Calu3 (cell line): Measurements from ENCODE around the gene PPP1R14B. TPM values are rescaled to one million over a fixed set of nuclear protein-coding genes. Genes with fewer than 3 reads are reported as not detected.

ENCODE experiments used
- BruUV-seq: library from RNA; stranded (reverse); fragments of 400-500 nt; replicated peaks from 2 replicates; lab custom pipeline; 2021; lab: Mats Ljungman, UMichigan
- CTCF ChIA-PET: fragments of 300-600 bp; sonication (Branson Sonifier 250); formaldehyde crosslinking; loops from one replicate; lab custom pipeline; 2022; ENCODE audit warnings: antibody characterized with exemption; lab: Charles Lee
- DNase-seq: peaks from one replicate; pipeline ENCODE4 v3.0.0; 2022
- H3K27ac Mint-ChIP-seq: one replicate; pipeline ENCODE4 v1.8.0; 2022; ENCODE audit warnings: mixed read lengths; ENCODE audit not compliant: unreplicated experiment
- H3K27me3 Mint-ChIP-seq: one replicate; pipeline ENCODE4 v1.8.0; 2022; ENCODE audit warnings: mixed read lengths; ENCODE audit not compliant: unreplicated experiment
- H3K36me3 Mint-ChIP-seq: one replicate; pipeline ENCODE4 v1.8.0; 2022; ENCODE audit warnings: mild to moderate bottlenecking, moderate library complexity, mixed read lengths; ENCODE audit not compliant: insufficient read depth, unreplicated experiment
- H3K4me1 Mint-ChIP-seq: one replicate; pipeline ENCODE4 v1.8.0; 2022; ENCODE audit warnings: mild to moderate bottlenecking, low read depth, mixed read lengths; ENCODE audit not compliant: unreplicated experiment
- H3K4me3 Mint-ChIP-seq: one replicate; pipeline ENCODE4 v1.8.0; 2022; ENCODE audit warnings: mild to moderate bottlenecking, low read depth, moderate library complexity, mixed read lengths; ENCODE audit not compliant: unreplicated experiment
- H3K9me3 Mint-ChIP-seq: one replicate; pipeline ENCODE4 v1.8.0; 2022; ENCODE audit warnings: low read depth, mixed read lengths; ENCODE audit not compliant: unreplicated experiment
- intact Hi-C: fragments of 100-400 bp; cut with micrococcal nuclease; formaldehyde crosslinking; loops from one replicate; pipeline ENCODE4 v1.10.0; 2022; ENCODE audit not compliant: unreplicated experiment
- total RNA-seq: library from RNA; stranded (reverse); gene quantifications from 2 replicates; pipeline ENCODE4 v1.2.3, GENCODE V29; 2022
- TF ChIP-seq, protein P1 (sequence below): fragments of 200-600 bp; IDR thresholded peaks from one replicate; pipeline ENCODE4 v1.8.0; 2022; ENCODE audit warnings: antibody characterized with exemption; ENCODE audit not compliant: unreplicated experiment

PPP1R14B gene
- total RNA-seq, 1 experiment from 2014 or later: 334 TPM

DNA sequence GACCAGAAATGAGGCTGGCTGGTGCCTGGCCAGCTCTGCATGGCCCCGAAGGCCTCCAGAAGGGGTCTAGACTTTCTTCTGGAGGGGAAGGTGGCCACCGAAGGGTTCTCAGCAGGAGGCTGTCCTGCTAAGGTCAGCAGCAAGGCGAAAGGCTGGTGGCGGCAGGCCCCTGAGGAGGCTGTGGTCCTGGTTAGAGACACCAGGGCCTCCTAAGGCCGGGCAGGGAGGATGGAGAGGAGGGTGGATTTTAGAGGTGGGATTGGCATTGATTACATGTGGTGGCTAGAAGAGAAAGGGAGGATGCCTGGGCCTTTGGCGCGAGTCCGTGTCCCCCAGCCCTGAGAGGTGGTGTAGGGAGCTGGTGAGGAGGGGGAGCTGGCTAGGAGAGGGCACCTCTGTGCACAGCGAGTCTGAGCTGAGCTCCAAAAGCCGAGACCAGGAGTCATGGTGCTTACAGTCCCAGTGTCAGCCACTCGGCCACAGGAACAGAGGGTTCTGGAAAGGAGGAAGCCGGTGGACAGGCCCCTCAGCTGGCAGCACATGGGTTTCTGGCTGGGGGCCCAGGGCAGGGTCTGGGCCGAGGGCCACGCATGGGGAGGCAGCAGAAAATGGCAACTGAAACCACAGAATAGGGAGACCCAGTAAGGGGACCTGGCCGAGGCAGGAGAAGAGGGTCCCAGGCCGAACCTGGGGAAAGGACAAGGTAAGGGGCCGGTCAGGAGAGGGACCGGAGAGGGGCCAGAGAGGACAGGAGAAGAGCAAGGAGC is 37.8 kb downstream of the PPP1R14B start:
- Mint-ChIP-seq H3K4me3 (no peak overlapping the region), H3K36me3 (peaks cover 62% of the 10 kb centered on the region), H3K4me1 (no peaks in the 10 kb centered on the region), H3K27ac (peak overlapping the region; percentile 50), H3K27me3 (no peaks in the 10 kb centered on the region), H3K9me3 (no peaks in the 10 kb centered on the region)
- no peak for DNase-seq
- BruUV-seq: no TSS peak
- TF ChIP-seq, protein P1, sequence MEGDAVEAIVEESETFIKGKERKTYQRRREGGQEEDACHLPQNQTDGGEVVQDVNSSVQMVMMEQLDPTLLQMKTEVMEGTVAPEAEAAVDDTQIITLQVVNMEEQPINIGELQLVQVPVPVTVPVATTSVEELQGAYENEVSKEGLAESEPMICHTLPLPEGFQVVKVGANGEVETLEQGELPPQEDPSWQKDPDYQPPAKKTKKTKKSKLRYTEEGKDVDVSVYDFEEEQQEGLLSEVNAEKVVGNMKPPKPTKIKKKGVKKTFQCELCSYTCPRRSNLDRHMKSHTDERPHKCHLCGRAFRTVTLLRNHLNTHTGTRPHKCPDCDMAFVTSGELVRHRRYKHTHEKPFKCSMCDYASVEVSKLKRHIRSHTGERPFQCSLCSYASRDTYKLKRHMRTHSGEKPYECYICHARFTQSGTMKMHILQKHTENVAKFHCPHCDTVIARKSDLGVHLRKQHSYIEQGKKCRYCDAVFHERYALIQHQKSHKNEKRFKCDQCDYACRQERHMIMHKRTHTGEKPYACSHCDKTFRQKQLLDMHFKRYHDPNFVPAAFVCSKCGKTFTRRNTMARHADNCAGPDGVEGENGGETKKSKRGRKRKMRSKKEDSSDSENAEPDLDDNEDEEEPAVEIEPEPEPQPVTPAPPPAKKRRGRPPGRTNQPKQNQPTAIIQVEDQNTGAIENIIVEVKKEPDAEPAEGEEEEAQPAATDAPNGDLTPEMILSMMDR: no peak
- CTCF ChIA-PET: no interaction called here
- intact Hi-C loops: no loop called here

DNA sequence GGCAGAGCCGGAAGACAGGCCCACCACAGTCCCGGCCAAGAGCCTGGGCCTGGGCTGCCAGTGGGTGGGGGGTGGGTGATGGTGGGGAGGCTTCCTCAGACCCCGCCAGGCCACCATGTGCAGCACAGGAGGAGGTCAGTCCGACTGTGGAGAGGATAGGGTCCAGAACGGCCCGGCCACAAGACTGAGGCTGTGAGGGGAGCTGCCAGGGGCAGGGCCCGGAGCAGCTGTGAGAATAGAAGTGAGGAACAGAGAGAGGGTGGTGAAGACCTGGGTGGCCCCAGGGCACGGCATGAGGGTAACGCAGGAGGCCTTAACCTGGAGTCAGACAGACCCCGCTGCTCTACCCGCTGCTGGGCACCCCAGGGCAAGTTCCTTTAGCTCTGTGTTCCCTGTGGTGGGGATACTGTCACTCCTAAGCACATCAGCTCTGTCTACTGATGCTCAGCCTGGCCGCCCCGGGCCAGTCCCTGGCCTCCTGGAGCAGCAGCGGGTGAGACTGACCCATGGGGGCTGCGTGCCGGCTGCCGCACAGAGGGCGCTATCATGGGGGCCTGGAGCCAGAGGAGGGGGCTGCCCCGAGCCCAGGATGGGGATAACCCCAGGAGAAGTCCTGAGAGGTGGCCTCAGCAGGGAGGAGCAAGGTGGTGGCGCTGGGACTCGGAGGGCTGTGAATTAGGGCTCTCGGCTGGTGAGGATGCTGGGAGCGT is 38.5 kb downstream of the PPP1R14B start:
- DNase-seq: no peak
- no peak overlapping the region for H3K4me3 Mint-ChIP-seq
- BruUV-seq: no TSS peak
- intact Hi-C loops: no loop called here
- peaks cover 6% of the 10 kb centered on the region for H3K4me1 Mint-ChIP-seq
- no peaks in the 10 kb centered on the region for H3K9me3 Mint-ChIP-seq
- TF ChIP-seq, protein P1: no peak
- H3K27ac Mint-ChIP-seq: peak overlapping the region; percentile 50
- no peaks in the 10 kb centered on the region for H3K27me3 Mint-ChIP-seq
- H3K36me3 Mint-ChIP-seq: peaks cover 64% of the 10 kb centered on the region
- CTCF ChIA-PET: interaction anchor here (0.6 kb wide), 1 partner anchor 39 kb away, joined by 6 read pairs; no protein-coding TSS in a partner anchor

DNA sequence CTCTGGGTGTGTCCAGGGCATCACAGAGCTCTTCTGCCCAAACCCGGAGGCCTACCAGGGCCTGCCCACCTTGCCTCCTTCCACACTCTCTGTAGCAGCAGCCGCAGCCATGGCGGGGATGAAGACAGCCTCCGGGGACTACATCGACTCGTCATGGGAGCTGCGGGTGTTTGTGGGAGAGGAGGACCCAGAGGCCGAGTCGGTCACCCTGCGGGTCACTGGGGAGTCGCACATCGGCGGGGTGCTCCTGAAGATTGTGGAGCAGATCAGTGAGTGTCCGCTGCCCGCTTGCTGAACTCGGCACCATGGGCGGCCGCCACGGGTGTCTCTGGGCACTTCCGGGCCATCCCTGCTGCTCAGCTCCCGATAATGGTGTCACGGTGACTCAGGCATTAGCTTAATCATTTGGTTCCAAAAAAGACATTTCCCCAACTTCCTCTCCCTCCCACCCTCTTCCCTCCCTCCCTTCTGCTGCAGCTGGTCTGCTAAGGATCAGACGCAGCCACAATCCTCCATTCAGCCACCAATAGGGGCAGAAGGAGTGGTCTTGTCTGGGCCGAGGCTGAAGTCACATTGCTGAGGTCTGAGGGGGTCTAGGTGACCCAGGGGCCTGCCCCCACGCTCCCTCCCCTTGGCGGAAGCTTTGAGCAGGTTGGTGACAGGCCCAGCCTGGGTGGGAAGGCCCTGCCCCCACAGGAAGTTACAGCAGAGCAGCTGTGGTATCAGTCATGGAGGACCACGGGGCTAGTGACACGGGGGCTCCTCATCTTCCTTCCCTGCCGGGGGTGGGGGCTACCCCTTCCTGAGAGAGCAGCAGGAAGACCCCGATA is 39.3 kb downstream of the PPP1R14B start:
- DNase-seq: no peak
- peaks cover 9% of the 10 kb centered on the region for H3K4me1 Mint-ChIP-seq
- peaks cover 72% of the 10 kb centered on the region for H3K36me3 Mint-ChIP-seq
- CTCF ChIA-PET: interaction anchor here (0.6 kb wide), 1 partner anchor 40 kb away, joined by 6 read pairs; no protein-coding TSS in a partner anchor
- no peaks in the 10 kb centered on the region for H3K9me3 Mint-ChIP-seq
- no peaks in the 10 kb centered on the region for H3K27me3 Mint-ChIP-seq
- no TSS peak for BruUV-seq
- H3K4me3 Mint-ChIP-seq: no peak overlapping the region
- TF ChIP-seq, protein P1: no peak
- H3K27ac Mint-ChIP-seq: no peak overlapping the region
- intact Hi-C loops: no loop called here
